Measurements from ENCODE around the gene C11orf58.

Gene C11orf58

DNA sequence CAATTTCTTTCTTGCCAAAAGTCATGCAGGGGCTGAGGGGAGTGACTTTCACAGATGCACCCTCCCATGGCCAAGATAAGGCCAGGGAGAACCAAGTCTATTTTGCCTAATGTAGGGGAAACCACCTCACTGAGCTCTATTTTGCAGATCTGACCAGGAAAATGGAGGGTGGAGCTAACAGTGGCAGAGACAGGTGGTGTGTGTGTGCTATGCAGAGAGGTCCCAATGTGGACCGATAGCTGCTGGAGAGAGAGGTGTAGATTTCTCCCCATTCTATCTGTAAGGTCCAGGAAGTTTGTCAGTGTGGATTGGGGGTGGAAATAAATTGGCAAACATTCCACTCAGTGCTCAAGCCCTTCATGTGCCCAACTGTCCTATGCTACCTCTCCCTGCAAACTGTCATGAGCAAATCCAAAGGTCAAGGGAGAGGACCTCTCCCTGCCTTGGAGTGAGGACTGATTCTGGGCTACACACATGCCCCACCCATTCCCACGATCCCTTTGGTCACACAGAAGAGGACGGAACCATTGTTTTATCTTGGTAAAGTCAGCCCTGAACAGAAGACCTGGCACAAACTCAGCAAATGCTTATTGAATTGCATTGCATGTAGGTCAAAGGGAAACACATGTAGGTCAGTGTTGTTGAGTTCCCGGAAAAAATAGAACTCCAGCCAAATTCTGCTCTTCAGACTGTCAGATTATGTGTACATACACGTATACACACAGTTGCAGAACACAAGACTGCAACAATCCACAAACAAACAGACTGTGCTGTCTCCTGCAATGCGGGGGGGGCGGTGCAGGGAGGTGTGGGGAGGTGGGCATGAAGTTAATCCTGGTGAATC, 65.9 kb downstream of the C11orf58 start:
- no peak for DNase-seq (ENCODE audit: low read depth in 2 of 2)

DNA sequence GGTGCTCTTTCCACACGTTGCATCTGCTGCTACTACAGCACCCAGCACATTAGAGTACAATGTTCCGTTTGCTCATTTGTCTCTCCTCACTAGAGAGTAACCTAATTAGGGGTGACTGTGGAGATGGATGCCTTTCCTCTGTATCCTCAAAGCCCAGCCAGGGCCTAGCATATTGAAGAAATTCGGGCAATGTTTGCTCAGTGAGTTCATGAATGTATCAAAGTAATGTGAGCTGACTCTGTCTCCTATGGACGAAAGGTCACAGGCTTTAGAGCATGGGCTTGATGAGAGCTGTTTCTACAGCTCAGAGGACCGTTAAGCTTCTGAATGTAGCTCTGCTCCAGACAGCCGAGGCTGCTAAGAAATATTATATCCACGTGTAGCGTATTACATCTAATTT, 67.5 kb downstream of the C11orf58 start:
- no peak for DNase-seq (ENCODE audit: low read depth in 2 of 2)

DNA sequence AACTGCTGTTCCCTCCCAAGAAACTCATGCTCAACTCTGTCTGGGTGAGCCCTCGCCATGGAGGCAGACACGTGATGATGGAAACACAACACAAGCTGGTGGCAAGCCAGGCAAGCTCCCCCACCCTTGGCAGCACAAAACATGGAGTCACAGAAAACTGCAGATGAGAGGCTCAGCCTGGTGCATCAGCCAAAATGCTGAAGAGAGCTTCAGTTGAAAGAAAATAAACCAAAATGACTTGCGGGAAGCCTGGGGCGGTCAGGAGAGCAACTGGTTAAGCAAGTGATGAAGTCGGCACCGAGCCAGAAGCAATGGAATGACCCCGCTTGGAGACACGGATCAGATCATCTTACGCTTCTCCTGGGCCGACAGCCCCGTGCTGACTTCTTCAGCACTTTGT, 68.3 kb downstream of the C11orf58 start:
- no peak for DNase-seq (ENCODE audit: low read depth in 2 of 2)

DNA sequence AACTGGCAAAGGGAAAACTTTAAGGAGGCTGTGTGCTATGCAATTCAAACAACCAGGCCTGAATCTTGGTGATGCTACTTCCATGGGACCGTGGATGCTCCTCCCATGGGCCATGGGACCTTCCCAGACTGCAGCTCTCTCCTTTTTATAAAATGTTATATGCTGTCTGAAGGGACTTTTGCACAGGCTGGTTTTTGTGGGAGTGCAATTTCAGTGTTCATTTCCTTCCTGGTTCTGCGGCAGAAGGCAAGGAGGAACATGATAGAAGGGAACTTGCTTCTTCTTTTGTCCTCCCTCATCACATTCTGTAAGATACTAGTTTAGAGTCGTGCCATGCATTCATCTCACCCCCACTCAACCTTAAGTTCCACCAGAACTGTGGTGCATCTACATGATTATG, 68.9 kb downstream of the C11orf58 start:
- no peak for DNase-seq (ENCODE audit: low read depth in 2 of 2)
